Ectodermal cell (in vitro differentiated cells): ENCODE results near the gene ADAMTSL2. TPM values are rescaled to one million over a fixed set of nuclear protein-coding genes. Genes with fewer than 3 reads are reported as not detected.

ENCODE experiments used
- H3K27ac ChIP-seq: 2 replicates; pipeline ENCODE4 v1.7.0; 2013; ENCODE audit warnings: mild to moderate bottlenecking, low read depth, low read length; ENCODE audit not compliant: insufficient read depth, poor library complexity, severe bottlenecking
- H3K27me3 ChIP-seq: 2 replicates; pipeline ENCODE4 v1.7.0; 2013; ENCODE audit warnings: mild to moderate bottlenecking, low read length; ENCODE audit not compliant: insufficient read depth, control insufficient read depth, poor library complexity, severe bottlenecking
- H3K36me3 ChIP-seq: one replicate; pipeline ENCODE4 v1.7.0; 2013; ENCODE audit warnings: low read length; ENCODE audit not compliant: control insufficient read depth, insufficient read depth
- H3K4me1 ChIP-seq: one replicate; pipeline ENCODE4 v1.7.0; 2013; ENCODE audit warnings: low read length; ENCODE audit not compliant: control insufficient read depth, insufficient read depth
- H3K4me3 ChIP-seq: 2 replicates; pipeline ENCODE4 v1.7.0; 2013; ENCODE audit warnings: low read depth, low read length, control low read depth; ENCODE audit not compliant: insufficient read depth
- H3K9me3 ChIP-seq: 2 replicates; pipeline ENCODE4 v1.7.0; 2013; ENCODE audit warnings: mild to moderate bottlenecking, low read length, moderate library complexity; ENCODE audit not compliant: control insufficient read depth
- WGBS, 2 experiments: methylation state at CpG; one replicate each; pipeline ENCODE4 v1.1.7; 2013; ENCODE audit warnings: missing lambda C conversion rate in 2 of 2; 5-methylcytosine and 5-hydroxymethylcytosine counted together
- polyA plus RNA-seq, 4 experiments: library from polyadenylated mRNA; stranded (reverse); fragments of 50-300 nt; gene quantifications; one replicate each; pipeline ENCODE4 v1.2.3, GENCODE V29; 2013

ADAMTSL2 gene
- polyA plus RNA-seq (2013, experiment 1 of 4) = 0.98 TPM
- 1.5 TPM for polyA plus RNA-seq (2013, experiment 2 of 4)
- 1.0 TPM for polyA plus RNA-seq (2013, experiment 3 of 4)
- polyA plus RNA-seq (2013, experiment 4 of 4) = 0.85 TPM

DNA sequence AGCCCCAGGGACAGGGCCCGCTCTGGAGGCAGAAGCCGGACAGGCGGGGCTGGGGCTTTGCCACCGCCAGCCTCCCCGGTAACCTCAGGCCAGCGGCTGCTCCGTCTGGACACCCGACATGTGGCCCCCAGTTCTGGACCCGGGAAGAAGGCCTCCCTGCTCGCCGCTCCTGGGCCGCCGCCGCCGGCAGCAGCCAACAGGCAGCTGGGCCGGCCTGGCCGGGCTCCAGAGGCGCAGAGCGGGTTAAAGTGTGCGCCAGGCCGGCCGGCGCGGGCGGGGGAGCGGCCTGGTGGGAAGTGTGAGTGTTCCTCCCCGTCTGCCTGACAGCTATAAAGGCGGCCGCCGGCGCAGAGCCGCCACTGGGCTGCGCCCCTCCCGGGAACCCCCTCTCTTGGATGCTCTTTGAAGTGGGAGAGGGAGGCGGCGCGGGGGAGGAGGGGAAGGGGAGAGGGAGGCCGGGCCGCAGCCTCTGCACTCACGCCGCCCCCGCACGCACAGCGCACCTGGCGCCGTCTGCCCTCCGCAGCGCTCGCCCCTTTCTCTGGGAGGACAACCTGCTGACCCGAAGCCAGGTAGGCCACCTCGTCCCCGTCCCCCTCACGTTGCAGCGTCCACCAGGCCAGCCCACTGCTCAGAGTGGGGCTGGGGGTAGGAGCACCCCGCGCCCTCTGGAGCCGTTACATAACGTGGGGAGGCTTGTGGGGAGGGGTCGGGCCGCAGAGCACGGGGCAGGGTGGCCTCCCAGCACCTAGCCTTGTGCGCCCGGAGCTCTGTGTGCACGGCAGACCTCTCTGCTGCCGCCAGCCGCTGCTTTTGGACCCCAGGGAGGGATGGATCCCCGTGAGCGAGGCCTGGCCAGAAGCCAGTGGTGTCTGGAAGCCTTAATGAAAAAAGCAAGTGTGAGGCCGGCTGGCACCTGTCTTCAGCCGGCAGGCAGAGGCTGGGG lies at the start of gene ADAMTSL2:
ADAMTSL2 (plus strand) TSS at position 359 of the 946 bp plus-strand sequence. CDS start 2,009 bp downstream, outside the sequence.
- 6 to 7% methylated on average over 70 of the region's 70 CpGs for WGBS, 2 experiments
- Histone ChIP-seq H3K4me3 (peak within 1 kb of the TSS; percentile 10), H3K27me3 (peaks cover 19% of the 10 kb centered on the region)

DNA sequence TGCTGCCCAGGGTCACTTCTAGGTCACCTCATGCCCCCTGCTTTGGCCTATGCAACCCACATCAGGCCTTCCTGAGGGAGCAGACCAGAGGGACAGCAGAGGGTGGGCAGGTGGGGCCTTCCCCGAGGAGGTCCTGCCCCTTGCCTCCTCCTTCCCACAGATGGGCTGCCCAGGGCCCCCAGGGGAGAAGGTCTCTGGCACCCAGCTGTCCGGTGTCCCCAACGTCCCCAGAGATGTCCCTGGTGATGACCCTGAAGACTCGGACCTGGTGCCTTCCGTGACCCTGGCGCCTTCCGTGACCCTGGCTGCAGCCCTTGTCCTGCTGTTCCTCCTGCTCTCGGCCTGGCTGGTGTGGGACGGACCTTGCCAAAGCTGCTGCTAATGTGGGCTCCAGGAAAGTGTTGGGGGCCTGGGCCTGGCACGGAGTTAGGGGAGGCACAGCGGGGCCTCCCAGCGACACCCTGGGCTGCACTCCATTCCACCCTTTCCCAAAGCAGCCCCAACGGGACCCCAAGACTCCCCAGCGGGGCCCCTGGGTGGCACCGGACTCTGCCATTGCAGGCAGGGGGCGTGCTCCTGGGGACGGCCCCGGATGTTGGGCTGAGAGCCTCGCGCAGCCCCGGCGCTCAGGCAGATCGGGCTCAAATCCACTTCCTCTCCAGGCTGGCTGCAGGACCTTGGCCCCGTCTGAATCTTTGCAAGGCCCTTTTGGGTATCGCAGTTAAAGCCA lies 48.8 kb upstream of the ADAMTSL2 start:
- no peaks in the 10 kb centered on the region for H3K36me3 ChIP-seq
- peaks cover 8% of the 10 kb centered on the region for H3K27me3 ChIP-seq
- no peak overlapping the region for H3K27ac ChIP-seq
- no peaks in the 10 kb centered on the region for H3K9me3 ChIP-seq
- WGBS, 2 experiments = 86 to 87% methylated on average over 25 of the region's 25 CpGs
- no peaks in the 10 kb centered on the region for H3K4me1 ChIP-seq
- no peak overlapping the region for H3K4me3 ChIP-seq

More for the DNA sequence above, at the start of gene ADAMTSL2:
- Histone ChIP-seq H3K9me3 (no peaks in the 10 kb centered on the region), H3K4me1 (peaks cover 27% of the 10 kb centered on the region), H3K27ac (peak within 1 kb of the TSS; percentile 26), H3K36me3 (no peaks in the 10 kb centered on the region)

DNA sequence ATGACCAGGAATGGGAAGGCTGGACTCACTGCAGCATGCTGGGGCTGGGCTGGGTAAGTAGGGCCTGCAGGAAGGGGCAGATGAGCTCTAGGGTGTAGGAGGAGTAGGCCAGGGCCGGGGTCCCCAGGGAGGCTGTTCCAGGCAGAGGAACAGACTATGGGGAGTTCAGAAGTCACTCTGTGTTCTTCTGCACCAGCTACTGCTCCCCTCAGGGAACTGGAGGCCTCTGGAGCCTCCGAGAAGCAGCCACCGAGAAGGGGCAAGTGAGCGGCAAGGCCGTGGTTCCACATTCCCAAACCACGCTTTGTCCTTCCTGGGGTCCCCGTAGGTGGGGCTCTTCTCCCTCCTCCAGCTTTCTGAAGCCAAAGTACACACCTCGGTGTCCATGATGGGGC lies 47.2 kb upstream of the ADAMTSL2 start:
- Histone ChIP-seq H3K4me1 (no peaks in the 10 kb centered on the region), H3K9me3 (no peaks in the 10 kb centered on the region), H3K27me3 (peaks cover 5% of the 10 kb centered on the region), H3K27ac (no peak overlapping the region), H3K36me3 (no peaks in the 10 kb centered on the region), H3K4me3 (no peak overlapping the region)
- 91 to 94% methylated on average over 8 of the region's 8 CpGs for WGBS, 2 experiments

DNA sequence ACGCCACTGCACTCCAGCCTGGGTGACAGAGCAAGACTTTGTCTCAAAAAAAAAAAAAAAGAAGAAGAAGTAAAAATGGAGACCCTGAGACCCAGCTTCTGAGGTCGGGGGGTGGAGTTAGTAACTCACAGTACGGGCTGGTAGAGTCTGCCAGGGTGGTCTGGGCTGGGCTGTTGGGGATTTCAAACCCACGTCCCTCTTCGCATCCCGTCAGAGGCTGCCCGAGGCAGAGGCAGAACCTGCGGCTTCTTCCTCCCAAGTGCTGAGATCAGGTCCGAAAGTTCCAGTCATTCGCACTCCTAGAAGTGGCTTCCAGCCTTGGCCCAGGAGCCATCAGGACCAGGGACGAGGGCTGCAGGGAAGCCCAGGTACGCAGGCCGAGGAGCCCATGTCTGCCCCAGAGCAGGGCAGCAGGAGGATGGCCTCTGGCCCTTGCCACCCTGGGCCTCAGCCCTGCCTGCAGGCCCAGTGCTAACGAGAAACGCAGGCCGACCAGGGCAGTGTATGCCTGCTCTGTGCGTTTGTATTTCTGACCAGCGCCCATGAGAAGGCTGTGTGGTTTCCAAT lies 45.7 kb upstream of the ADAMTSL2 start:
- H3K9me3 ChIP-seq = no peaks in the 10 kb centered on the region
- H3K36me3 ChIP-seq = no peaks in the 10 kb centered on the region
- no peaks in the 10 kb centered on the region for H3K27me3 ChIP-seq
- H3K4me1 ChIP-seq = no peaks in the 10 kb centered on the region
- H3K27ac ChIP-seq = no peak overlapping the region
- WGBS, 2 experiments = 93 to 94% methylated on average over 18 of the region's 18 CpGs
- H3K4me3 ChIP-seq = no peak overlapping the region

DNA sequence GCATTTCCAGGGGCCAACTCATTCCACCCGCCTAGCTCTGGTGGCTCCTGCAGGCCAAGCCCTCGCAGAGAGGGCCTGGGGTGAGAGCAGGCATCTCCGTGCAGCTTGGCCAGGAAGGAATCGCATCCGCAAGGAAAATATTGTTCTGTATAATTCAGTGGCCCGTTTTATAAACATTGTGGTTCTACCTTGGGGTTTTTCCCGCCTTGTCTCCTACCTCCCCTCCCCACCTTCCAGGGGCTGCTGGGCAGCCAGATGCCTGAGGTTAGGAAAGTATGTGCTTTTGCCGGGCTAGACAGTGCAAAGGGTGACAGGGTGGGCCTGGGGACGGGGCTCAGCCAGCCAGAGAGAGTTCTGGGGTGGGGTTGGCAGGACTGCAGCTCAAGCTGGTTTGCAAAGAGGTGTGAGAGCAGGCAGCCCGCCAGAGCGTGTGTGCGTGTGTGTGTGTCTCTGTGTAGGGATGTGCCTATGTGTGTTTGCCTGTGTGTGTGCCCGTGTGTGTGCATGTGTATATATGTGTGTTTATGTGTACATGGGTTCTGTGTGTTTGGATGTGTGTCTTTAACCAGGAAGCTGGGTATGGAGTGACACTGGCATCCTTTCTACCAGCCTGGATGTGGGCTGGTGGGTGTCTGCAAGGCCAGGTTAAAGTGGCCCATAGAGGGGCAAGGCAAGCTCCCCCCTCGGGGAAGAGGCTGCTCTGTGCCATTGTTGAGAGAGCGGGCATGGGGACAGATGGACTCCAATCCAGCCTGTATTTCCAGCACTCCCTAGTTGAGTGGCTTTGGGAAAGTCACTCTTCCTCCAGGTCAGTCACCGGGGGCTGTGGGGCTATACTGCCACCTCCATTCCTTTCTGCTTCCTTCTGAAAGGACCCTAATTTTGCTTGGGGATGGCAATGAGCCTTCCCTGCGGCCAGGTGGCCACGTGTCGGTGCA lies 45.0 kb upstream of the ADAMTSL2 start:
- Histone ChIP-seq H3K27me3 (no peaks in the 10 kb centered on the region), H3K9me3 (no peaks in the 10 kb centered on the region), H3K36me3 (no peaks in the 10 kb centered on the region), H3K27ac (no peak overlapping the region), H3K4me1 (no peaks in the 10 kb centered on the region), H3K4me3 (no peak overlapping the region)
- WGBS, 2 experiments = 91% methylated on average over 18 to 19 of the region's 19 CpGs

DNA sequence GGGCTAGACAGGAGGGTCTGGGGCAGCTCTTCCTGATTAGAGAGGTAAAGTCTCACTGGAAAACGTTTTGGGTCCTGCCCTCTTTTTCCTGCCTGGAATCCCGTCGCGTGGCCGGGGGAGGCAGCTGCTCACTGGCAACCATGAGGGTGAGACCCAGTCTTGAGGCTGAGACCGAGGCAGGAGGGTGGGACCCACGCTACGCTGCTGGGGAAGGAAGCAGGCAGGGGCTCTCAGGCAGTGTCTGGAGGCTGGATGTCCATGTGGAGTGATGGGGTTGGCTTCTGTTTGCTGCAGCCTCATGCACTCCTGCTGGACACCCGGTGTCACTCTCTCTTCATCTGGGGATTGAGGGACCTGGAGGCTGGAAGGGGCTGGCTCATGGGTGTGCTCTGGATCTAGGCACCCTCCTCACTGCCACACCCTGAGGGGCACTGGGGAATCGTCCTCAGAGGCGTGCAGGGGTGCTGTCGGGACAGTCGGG lies 44.3 kb upstream of the ADAMTSL2 start:
- Histone ChIP-seq H3K4me1 (no peaks in the 10 kb centered on the region), H3K4me3 (no peak overlapping the region), H3K36me3 (no peaks in the 10 kb centered on the region), H3K27ac (no peak overlapping the region), H3K9me3 (no peaks in the 10 kb centered on the region), H3K27me3 (no peaks in the 10 kb centered on the region)
- 73 to 76% methylated on average over 13 of the region's 13 CpGs for WGBS, 2 experiments

DNA sequence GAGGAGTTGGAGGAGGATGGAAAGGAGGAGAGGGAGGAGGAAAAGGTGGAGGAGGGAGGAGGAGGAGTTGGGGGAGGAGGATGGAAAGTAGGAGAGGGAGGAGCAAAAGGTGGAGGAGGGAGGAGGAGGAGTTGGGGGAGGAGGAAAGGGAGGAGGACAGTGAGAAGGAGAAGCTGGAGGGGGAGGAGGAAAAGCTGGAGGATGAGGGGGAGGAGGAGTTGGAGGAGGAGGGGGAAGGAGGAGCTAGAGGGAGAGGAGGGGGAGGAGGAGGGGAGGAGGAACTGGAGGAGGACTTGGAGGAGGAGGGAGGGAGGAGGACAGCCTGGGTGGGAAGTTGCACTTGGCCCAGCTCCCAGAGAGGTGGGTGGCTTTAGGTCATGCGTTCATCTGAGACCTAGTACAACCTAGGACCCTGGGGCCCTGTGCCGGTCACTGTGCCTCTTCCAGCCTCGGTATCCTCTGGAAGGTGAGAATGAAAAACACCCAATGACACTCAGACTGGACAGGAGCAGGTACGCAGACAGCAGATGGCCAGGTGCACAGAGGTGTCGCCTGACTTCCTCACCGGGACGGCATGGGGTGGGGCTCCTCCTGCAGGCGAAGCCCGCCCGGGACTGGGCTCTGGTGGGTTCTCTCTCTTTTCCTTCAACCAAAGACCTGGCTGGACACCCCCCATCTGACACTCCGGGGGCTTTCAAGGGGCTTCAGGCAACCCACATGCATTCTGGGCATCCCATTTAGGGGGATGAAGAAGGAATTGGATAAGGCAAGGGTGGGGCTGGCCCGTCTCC lies 43.4 kb upstream of the ADAMTSL2 start:
- no peak overlapping the region for H3K4me3 ChIP-seq
- H3K27ac ChIP-seq = no peak overlapping the region
- no peaks in the 10 kb centered on the region for H3K27me3 ChIP-seq
- no peaks in the 10 kb centered on the region for H3K4me1 ChIP-seq
- H3K36me3 ChIP-seq = no peaks in the 10 kb centered on the region
- whole genome bisulfite sequencing, 2 experiments = 88 to 90% methylated on average over 12 of the region's 12 CpGs
- no peaks in the 10 kb centered on the region for H3K9me3 ChIP-seq

DNA sequence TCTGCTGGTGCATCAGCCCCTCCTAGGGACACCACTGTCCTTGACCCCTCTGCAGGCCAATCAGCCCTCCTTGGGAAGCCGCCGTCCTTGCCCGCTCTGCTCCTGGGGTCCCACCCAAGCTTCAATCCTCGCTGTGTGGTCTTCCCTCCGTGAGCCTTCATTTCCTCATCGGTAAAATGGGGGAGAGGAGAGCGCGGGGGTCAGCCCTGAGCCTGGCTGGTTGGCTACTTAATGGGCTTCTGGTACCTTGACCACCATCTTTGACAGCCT lies 42.9 kb upstream of the ADAMTSL2 start:
- Histone ChIP-seq H3K4me1 (no peaks in the 10 kb centered on the region), H3K27ac (no peak overlapping the region), H3K9me3 (no peaks in the 10 kb centered on the region), H3K36me3 (no peaks in the 10 kb centered on the region), H3K27me3 (no peaks in the 10 kb centered on the region), H3K4me3 (no peak overlapping the region)
- 95 to 96% methylated on average over 8 of the region's 8 CpGs for WGBS, 2 experiments
